ENCODE measurements around the gene FAM98C.
"Not testable (repeated sequence)": the region's sequence is repeated elsewhere in the genome, so short reads cannot be mapped to it uniquely, and the experiment has no call there.

Gene FAM98C

GRCh38 chr19:38402967-38403674 lies at the start of gene FAM98C:
TSS of gene FAM98C (plus strand) at chr19:38403093. CDS start at chr19:38403154, 61 bp downstream.
- DNase-seq = peak; percentile 97

GRCh38 chr19:38355728-38356725 lies 46.9 kb upstream of the FAM98C start:
- DNase-seq = no peak

- no peak for DNase-seq
These were observed 44.8 kb upstream of the FAM98C start for GRCh38 chr19:38358071-38358470.

GRCh38 chr19:38359242-38360021 lies 43.5 kb upstream of the FAM98C start:
- no peak for DNase-seq

GRCh38 chr19:38360351-38360750 lies 42.5 kb upstream of the FAM98C start:
- no peak for DNase-seq

- no peak for DNase-seq
These were observed 41.9 kb upstream of the FAM98C start for GRCh38 chr19:38360839-38361631.

GRCh38 chr19:38361633-38362075 lies 41.2 kb upstream of the FAM98C start:
- peak; percentile 50 for DNase-seq

- DNase-seq = peak; percentile 61
These were observed 40.6 kb upstream of the FAM98C start for GRCh38 chr19:38362076-38362945.

- DNase-seq = not testable (repeated sequence)
These were observed 39.8 kb upstream of the FAM98C start for GRCh38 chr19:38362946-38363688.

GRCh38 chr19:38367041-38367440 lies 35.9 kb upstream of the FAM98C start:
- no peak for DNase-seq

GRCh38 chr19:38369584-38369983 lies 33.3 kb upstream of the FAM98C start:
- DNase-seq = no peak

GRCh38 chr19:38370299-38370698 lies 32.6 kb upstream of the FAM98C start:
- DNase-seq = no peak

GRCh38 chr19:38371081-38371480 lies 31.8 kb upstream of the FAM98C start:
- no peak for DNase-seq

GRCh38 chr19:38373907-38374331 lies 29.0 kb upstream of the FAM98C start:
- DNase-seq = no peak

- peak; percentile 97 for DNase-seq
These were observed 28.4 kb upstream of the FAM98C start, which contains the start of gene PSMD8 for GRCh38 chr19:38374332-38375097. TSS of gene PSMD8 (plus strand) at chr19:38374571. CDS start at chr19:38374602, 31 bp downstream.

- no peak for DNase-seq
These were observed 27.8 kb upstream of the FAM98C start for GRCh38 chr19:38375098-38375493.

GRCh38 chr19:38375748-38376147 lies 27.1 kb upstream of the FAM98C start:
- DNase-seq = no peak

- DNase-seq = no peak
These were observed 26.3 kb upstream of the FAM98C start for GRCh38 chr19:38376576-38376975.

GRCh38 chr19:38377052-38377451 lies 25.8 kb upstream of the FAM98C start:
- no peak for DNase-seq
